ENCODE measurements around the gene RHOH.
"Not testable (repeated sequence)": the region's sequence is repeated elsewhere in the genome, so short reads cannot be mapped to it uniquely, and the experiment has no call there.

Gene RHOH

GRCh38 chr4:40281913-40282312, 85.1 kb downstream of the RHOH start:
- in situ Hi-C loops (cut with MboI; ENCODE audit: low sequenced_read_pairs) = no loop called here
- DNase-seq (ENCODE audit: low spot score in 2 of 2) = no peak
- Histone ChIP-seq H3K36me3 (replicated peaks) (no peaks in the 10 kb centered on the region), H3K4me1 (no peaks in the 10 kb centered on the region), H3K4me3 (no peak overlapping the region), H3K9me3 (no peaks in the 10 kb centered on the region), H3K27me3 (ENCODE audit: low read depth) (no peaks in the 10 kb centered on the region)

- H3K4me1 ChIP-seq; H3K36me3 ChIP-seq (replicated peaks); H3K27me3 ChIP-seq (ENCODE audit: low read depth); H3K4me3 ChIP-seq; H3K9me3 ChIP-seq; DNase-seq (ENCODE audit: low spot score in 2 of 2); in situ Hi-C loops (cut with MboI; ENCODE audit: low sequenced_read_pairs): not testable (repeated sequence)
Measured at GRCh38 chr4:40282857-40283256, 86.0 kb downstream of the RHOH start.

GRCh38 chr4:40283413-40283812, 86.6 kb downstream of the RHOH start:
- Histone ChIP-seq H3K27me3 (ENCODE audit: low read depth) (no peaks in the 10 kb centered on the region), H3K4me1 (no peaks in the 10 kb centered on the region), H3K4me3 (no peak overlapping the region), H3K9me3 (no peaks in the 10 kb centered on the region), H3K36me3 (replicated peaks) (no peaks in the 10 kb centered on the region)
- in situ Hi-C loops (cut with MboI; ENCODE audit: low sequenced_read_pairs) = no loop called here
- DNase-seq (ENCODE audit: low spot score in 2 of 2) = no peak

- no peak overlapping the region for H3K4me3 ChIP-seq
- no peaks in the 10 kb centered on the region for H3K4me1 ChIP-seq
- H3K9me3 ChIP-seq = no peaks in the 10 kb centered on the region
- in situ Hi-C loops (cut with MboI; ENCODE audit: low sequenced_read_pairs) = no loop called here
- DNase-seq (ENCODE audit: low spot score in 2 of 2) = peak in 1 of 2 experiments; percentile 39
- H3K27me3 ChIP-seq (ENCODE audit: low read depth) = no peaks in the 10 kb centered on the region
- H3K36me3 ChIP-seq (replicated peaks) = no peaks in the 10 kb centered on the region
Measured at GRCh38 chr4:40283968-40284367, 87.1 kb downstream of the RHOH start.

GRCh38 chr4:40285692-40286091, 88.9 kb downstream of the RHOH start:
- H3K4me1 ChIP-seq = no peaks in the 10 kb centered on the region
- no peaks in the 10 kb centered on the region for H3K27me3 ChIP-seq (ENCODE audit: low read depth)
- DNase-seq (ENCODE audit: low spot score in 2 of 2) = no peak
- no peaks in the 10 kb centered on the region for H3K9me3 ChIP-seq
- in situ Hi-C loops (cut with MboI; ENCODE audit: low sequenced_read_pairs) = no loop called here
- no peaks in the 10 kb centered on the region for H3K36me3 ChIP-seq (replicated peaks)
- H3K4me3 ChIP-seq = no peak overlapping the region

GRCh38 chr4:40288566-40288965, 91.7 kb downstream of the RHOH start:
- DNase-seq (ENCODE audit: low spot score in 2 of 2) = no peak
- no peak overlapping the region for H3K4me3 ChIP-seq
- in situ Hi-C loops (cut with MboI; ENCODE audit: low sequenced_read_pairs) = no loop called here
- H3K36me3 ChIP-seq (replicated peaks) = no peaks in the 10 kb centered on the region
- no peaks in the 10 kb centered on the region for H3K27me3 ChIP-seq (ENCODE audit: low read depth)
- H3K4me1 ChIP-seq = no peaks in the 10 kb centered on the region
- no peaks in the 10 kb centered on the region for H3K9me3 ChIP-seq

- no peaks in the 10 kb centered on the region for H3K27me3 ChIP-seq (ENCODE audit: low read depth)
- in situ Hi-C loops (cut with MboI; ENCODE audit: low sequenced_read_pairs) = no loop called here
- no peak overlapping the region for H3K4me3 ChIP-seq
Measured at GRCh38 chr4:40289366-40290188, 92.7 kb downstream of the RHOH start.

GRCh38 chr4:40290611-40291186, 93.9 kb downstream of the RHOH start:
- DNase-seq (ENCODE audit: low spot score in 2 of 2); in situ Hi-C loops (cut with MboI; ENCODE audit: low sequenced_read_pairs); H3K4me1 ChIP-seq; H3K9me3 ChIP-seq; H3K27me3 ChIP-seq (ENCODE audit: low read depth); H3K4me3 ChIP-seq; H3K36me3 ChIP-seq (replicated peaks): not testable (repeated sequence)

More at GRCh38 chr4:40289366-40290188, 92.7 kb downstream of the RHOH start:
- Histone ChIP-seq H3K9me3 (no peaks in the 10 kb centered on the region), H3K36me3 (replicated peaks) (no peaks in the 10 kb centered on the region), H3K4me1 (no peaks in the 10 kb centered on the region)
- no peak for DNase-seq (ENCODE audit: low spot score in 2 of 2)

GRCh38 chr4:40292313-40292759, 95.5 kb downstream of the RHOH start:
- no peaks in the 10 kb centered on the region for H3K9me3 ChIP-seq
- DNase-seq (ENCODE audit: low spot score in 2 of 2) = peak in 1 of 2 experiments; percentile 18
- no peak overlapping the region for H3K4me3 ChIP-seq
- no peaks in the 10 kb centered on the region for H3K27me3 ChIP-seq (ENCODE audit: low read depth)
- no peaks in the 10 kb centered on the region for H3K36me3 ChIP-seq (replicated peaks)
- in situ Hi-C loops (cut with MboI; ENCODE audit: low sequenced_read_pairs) = no loop called here
- H3K4me1 ChIP-seq = no peaks in the 10 kb centered on the region

- in situ Hi-C loops (cut with MboI; ENCODE audit: low sequenced_read_pairs) = no loop called here
- Histone ChIP-seq H3K4me1 (no peaks in the 10 kb centered on the region), H3K9me3 (no peaks in the 10 kb centered on the region), H3K27me3 (ENCODE audit: low read depth) (no peaks in the 10 kb centered on the region), H3K4me3 (no peak overlapping the region), H3K36me3 (replicated peaks) (no peaks in the 10 kb centered on the region)
- DNase-seq (ENCODE audit: low spot score in 2 of 2) = no peak
Measured at GRCh38 chr4:40294339-40294738, 97.5 kb downstream of the RHOH start.

- in situ Hi-C loops (cut with MboI; ENCODE audit: low sequenced_read_pairs); H3K4me3 ChIP-seq: not testable (repeated sequence)
Measured at GRCh38 chr4:40295030-40295429, 98.2 kb downstream of the RHOH start.

GRCh38 chr4:40295572-40295971, 98.7 kb downstream of the RHOH start:
- Histone ChIP-seq H3K9me3 (no peaks in the 10 kb centered on the region; the same call in 1 of the 2 replicates), H3K27me3 (ENCODE audit: low read depth) (no peaks in the 10 kb centered on the region), H3K4me1 (no peaks in the 10 kb centered on the region), H3K4me3 (no peak overlapping the region), H3K36me3 (replicated peaks) (no peaks in the 10 kb centered on the region)
- in situ Hi-C loops (cut with MboI; ENCODE audit: low sequenced_read_pairs) = no loop called here
- no peak for DNase-seq (ENCODE audit: low spot score in 2 of 2)

More at GRCh38 chr4:40295030-40295429, 98.2 kb downstream of the RHOH start:
- not testable (repeated sequence) for DNase-seq (ENCODE audit: low spot score in 2 of 2); H3K27me3 ChIP-seq (ENCODE audit: low read depth); H3K4me1 ChIP-seq; H3K36me3 ChIP-seq (replicated peaks); H3K9me3 ChIP-seq

All from HAP-1 (cell line).